Tibial nerve (tissue), 4 donors: Measurements from ENCODE around the gene CHRNE. TPM values are rescaled to one million over a fixed set of nuclear protein-coding genes. Genes with fewer than 3 reads are reported as not detected.

Experiments used
- DNase-seq, 2 donors: peaks; one replicate each; pipeline ENCODE4 v3.0.0-alpha.2; 2019; ENCODE audit warnings: low spot score in 2 of 2
- H3K27ac ChIP-seq, 4 donors: fragments of 200-600 bp; sonication (generic) in 3 of 4; one replicate each; pipeline ENCODE4 v1.5.1; 2017 to 2019; ENCODE audit warnings: mild to moderate bottlenecking in 1 of 4
- H3K27me3 ChIP-seq, 2 donors: fragments of 200-600 bp; sonication (generic) in 1 of 2; one replicate each; pipeline versions ENCODE4 v1.5.1 to v1.6.0; 2017 to 2019
- H3K36me3 ChIP-seq, 3 donors: fragments of 200-600 bp; sonication (generic); one replicate each; pipeline ENCODE4 v1.5.1; 2018 to 2019
- H3K4me1 ChIP-seq, 4 donors: fragments of 200-600 bp; sonication (generic) in 3 of 4; one replicate each; pipeline ENCODE4 v1.5.1; 2017 to 2019
- H3K4me3 ChIP-seq, 4 donors: fragments of 200-600 bp; sonication (generic) in 3 of 4; one replicate each; pipeline ENCODE4 v1.5.1; 2017 to 2019; ENCODE audit warnings: mild to moderate bottlenecking in 1 of 4, moderate library complexity in 1 of 4
- H3K9me3 ChIP-seq, 4 donors: fragments of 200-600 bp; sonication (generic) in 3 of 4; one replicate each; pipeline ENCODE4 v1.5.1; 2017 to 2019
- CTCF ChIP-seq, 5 experiments: fragments of 200-600 bp in 3 of 5; fragments of 450-650 bp in 2 of 5; sonication (generic) in 3 of 5; IDR thresholded peaks; one replicate each; pipeline ENCODE4 v1.5.1; 2016 to 2019; ENCODE audit warnings: antibody characterized with exemption in 5 of 5, mild to moderate bottlenecking in 3 of 5, moderate library complexity in 2 of 5
- EP300 ChIP-seq, 2 donors: sonication (generic); formaldehyde crosslinking; IDR thresholded peaks; one replicate each; pipeline ENCODE4 v1.6.1; 2017; ENCODE audit warnings: antibody characterized with exemption in 2 of 2, mild to moderate bottlenecking in 1 of 2
- POLR2A ChIP-seq, 2 donors: fragments of 450-650 bp; IDR thresholded peaks; one replicate each; pipeline ENCODE4 v1.6.1; 2017; ENCODE audit warnings: antibody characterized with exemption in 2 of 2, mild to moderate bottlenecking in 2 of 2, moderate library complexity in 2 of 2
- WGBS, 2 donors: methylation state at CpG; one replicate each; pipeline ENCODE4 v1.1.5; 2018; 5-methylcytosine and 5-hydroxymethylcytosine counted together
- total RNA-seq, 4 donors: library from RNA; depleted of rRNA; stranded (reverse); fragments of >200 nt; gene quantifications; one replicate each; pipeline ENCODE4 v1.1.0, GENCODE V29; 2016

The CHRNE gene
- total RNA-seq, 4 donors from 2014 or later, result 0.22 to 2.5 (median 1.0) TPM

GRCh38 chr17:4949321-4950074 is 46.6 kb upstream of the CHRNE start:
- Histone ChIP-seq H3K36me3 (peaks cover 0 to 21% (median 0%) of the 10 kb centered on the region in 3 donors), H3K9me3 (no peaks in the 10 kb centered on the region), H3K4me3 (peak overlapping the region; percentile 85 to 99 (median 95)), H3K27me3 (no peaks in the 10 kb centered on the region), H3K4me1 (peaks cover 0 to 48% (median 34%) of the 10 kb centered on the region in 4 donors), H3K27ac (peak overlapping the region; percentile 94 to 98 (median 96))
- peak in 1 of 2 donors; percentile 10 for TF ChIP-seq EP300 (IDR thresholded peaks at IDR 0.05)
- peak in 1 of 2 donors; percentile 32 for TF ChIP-seq POLR2A (IDR thresholded peaks at IDR 0.05)
- peak in 1 of 5 experiments; percentile 16 for TF ChIP-seq CTCF (IDR thresholded peaks at IDR 0.05)
- peak in 1 of 2 donors; percentile 46 for DNase-seq
- WGBS, 2 donors, result 0 to 1% methylated on average over 6 to 48 of the region's 75 CpGs

GRCh38 chr17:4948931-4949320 is 46.0 kb upstream of the CHRNE start:
- Histone ChIP-seq H3K27me3 (no peaks in the 10 kb centered on the region), H3K4me1 (peaks cover 0 to 54% (median 36%) of the 10 kb centered on the region in 4 donors), H3K36me3 (peaks cover 0 to 27% (median 0%) of the 10 kb centered on the region in 3 donors), H3K4me3 (peak overlapping the region; percentile 85 to 99 (median 95)), H3K27ac (peak overlapping the region; percentile 94 to 98 (median 96)), H3K9me3 (no peaks in the 10 kb centered on the region)
- TF ChIP-seq POLR2A (IDR thresholded peaks at IDR 0.05) (peak; percentile 14 to 36), EP300 (IDR thresholded peaks at IDR 0.05) (no peak), CTCF (IDR thresholded peaks at IDR 0.05) (peak in 1 of 5 experiments; percentile 35)
- WGBS, 2 donors, result 0% methylated on average over 35 of the region's 40 CpGs
- peak; percentile 58 to 63 for DNase-seq

GRCh38 chr17:4948166-4948930 is 45.5 kb upstream of the CHRNE start, which contains the start of gene PFN1:
PFN1 (minus strand) TSS chr17:4948530; CDS start chr17:4948394, 136 bp downstream.
- WGBS, 2 donors, result 0 to 1% methylated on average over 14 to 42 of the region's 59 CpGs
- TF ChIP-seq POLR2A (IDR thresholded peaks at IDR 0.05) (peak; percentile 59 to 77), EP300 (IDR thresholded peaks at IDR 0.05) (peak in 1 of 2 donors; percentile 65), CTCF (IDR thresholded peaks at IDR 0.05) (no peak)

GRCh38 chr17:4947411-4948165 is 44.7 kb upstream of the CHRNE start:
- Histone ChIP-seq H3K4me3 (peak overlapping the region; percentile 85 to 99 (median 95)), H3K27me3 (no peaks in the 10 kb centered on the region), H3K4me1 (peaks cover 0 to 66% (median 36%) of the 10 kb centered on the region in 4 donors), H3K36me3 (peaks cover 0 to 40% (median 0%) of the 10 kb centered on the region in 3 donors), H3K9me3 (no peaks in the 10 kb centered on the region), H3K27ac (peak overlapping the region; percentile 94 to 97 (median 96))
- 0 to 1% methylated on average over 42 to 47 of the region's 56 CpGs for WGBS, 2 donors
- peak in 1 of 2 donors; percentile 32 for DNase-seq
- no peak for TF ChIP-seq CTCF (IDR thresholded peaks at IDR 0.05)
- peak in 1 of 2 donors; percentile 57 for TF ChIP-seq EP300 (IDR thresholded peaks at IDR 0.05)

More at GRCh38 chr17:4948166-4948930, 45.5 kb upstream of the CHRNE start, which contains the start of gene PFN1:
- H3K27me3 ChIP-seq, result no peaks in the 10 kb centered on the region
- peaks cover 0 to 33% (median 0%) of the 10 kb centered on the region in 3 donors for H3K36me3 ChIP-seq
- peaks cover 0 to 60% (median 36%) of the 10 kb centered on the region in 4 donors for H3K4me1 ChIP-seq
- H3K9me3 ChIP-seq, result no peaks in the 10 kb centered on the region
- DNase-seq, result peak; percentile 91 to 94
- peak within 1 kb of the TSS; percentile 85 to 99 (median 95) for H3K4me3 ChIP-seq
- H3K27ac ChIP-seq, result peak within 1 kb of the TSS; percentile 94 to 98 (median 96)
